MCF 10A (cell line): Measurements from ENCODE around the gene KLHDC9. TPM values are rescaled to one million over a fixed set of nuclear protein-coding genes. Genes with fewer than 3 reads are reported as not detected.
A peak's percentile ranks its signal among the peaks of the same experiment; 100 is the strongest.

Experiments used
- BruUV-seq: library from RNA; stranded (reverse); fragments of 400-500 nt; replicated peaks from 2 replicates; lab custom pipeline; 2021; lab: Mats Ljungman, UMichigan
- CTCF ChIA-PET: fragments of 300-600 bp; sonication (Branson Sonifier 250); formaldehyde crosslinking; extraction: SDS; loops from one replicate; lab custom pipeline; 2021; ENCODE audit warnings: antibody characterized with exemption, inconsistent platforms; lab: Yijun Ruan, JAX
- POLR2A ChIA-PET: fragments of 300-600, 350-650 bp; sonication (Branson Sonifier 250); formaldehyde crosslinking; extraction: SDS; loops from one replicate; lab custom pipeline; 2020; ENCODE audit warnings: antibody characterized with exemption, inconsistent platforms; lab: Yijun Ruan, JAX
- DNase-seq: peaks from one replicate; pipeline ENCODE4 v3.0.0-alpha.2; 2018; ENCODE audit not compliant: unreplicated experiment
- H3K27ac Mint-ChIP-seq: one replicate; pipeline ENCODE4 v1.8.0; 2022; ENCODE audit warnings: mild to moderate bottlenecking, low read depth, mixed read lengths; ENCODE audit not compliant: unreplicated experiment
- H3K27me3 Mint-ChIP-seq: one replicate; pipeline ENCODE4 v1.8.0; 2022; ENCODE audit warnings: mixed read lengths; ENCODE audit not compliant: insufficient read depth, unreplicated experiment
- H3K36me3 Mint-ChIP-seq: one replicate; pipeline ENCODE4 v1.8.0; 2022; ENCODE audit warnings: mild to moderate bottlenecking, moderate library complexity, mixed read lengths; ENCODE audit not compliant: insufficient read depth, unreplicated experiment
- H3K4me1 Mint-ChIP-seq: one replicate; pipeline ENCODE4 v1.8.0; 2022; ENCODE audit warnings: mixed read lengths; ENCODE audit not compliant: insufficient read depth, unreplicated experiment
- H3K4me3 Mint-ChIP-seq: one replicate; pipeline ENCODE4 v1.8.0; 2022; ENCODE audit warnings: mild to moderate bottlenecking, moderate library complexity, mixed read lengths; ENCODE audit not compliant: unreplicated experiment
- H3K9me3 Mint-ChIP-seq: one replicate; pipeline ENCODE4 v1.8.0; 2022; ENCODE audit warnings: mixed read lengths; ENCODE audit not compliant: unreplicated experiment
- intact Hi-C: fragments of 100-400 bp; cut with micrococcal nuclease; formaldehyde crosslinking; loops from 2 replicates; pipeline ENCODE4 v1.14.1; 2022
- total RNA-seq: library from RNA; stranded (reverse); gene quantifications from 2 replicates; pipeline ENCODE4 v1.2.3, GENCODE V29; 2022
- TF ChIP-seq, protein P1 (sequence below): fragments of 200-600 bp; IDR thresholded peaks from one replicate; pipeline ENCODE4 v1.8.0; 2022; ENCODE audit warnings: antibody characterized with exemption, mild to moderate bottlenecking; ENCODE audit not compliant: unreplicated experiment

KLHDC9 gene
- total RNA-seq, 1 experiment from 2014 or later, result not detected

DNA sequence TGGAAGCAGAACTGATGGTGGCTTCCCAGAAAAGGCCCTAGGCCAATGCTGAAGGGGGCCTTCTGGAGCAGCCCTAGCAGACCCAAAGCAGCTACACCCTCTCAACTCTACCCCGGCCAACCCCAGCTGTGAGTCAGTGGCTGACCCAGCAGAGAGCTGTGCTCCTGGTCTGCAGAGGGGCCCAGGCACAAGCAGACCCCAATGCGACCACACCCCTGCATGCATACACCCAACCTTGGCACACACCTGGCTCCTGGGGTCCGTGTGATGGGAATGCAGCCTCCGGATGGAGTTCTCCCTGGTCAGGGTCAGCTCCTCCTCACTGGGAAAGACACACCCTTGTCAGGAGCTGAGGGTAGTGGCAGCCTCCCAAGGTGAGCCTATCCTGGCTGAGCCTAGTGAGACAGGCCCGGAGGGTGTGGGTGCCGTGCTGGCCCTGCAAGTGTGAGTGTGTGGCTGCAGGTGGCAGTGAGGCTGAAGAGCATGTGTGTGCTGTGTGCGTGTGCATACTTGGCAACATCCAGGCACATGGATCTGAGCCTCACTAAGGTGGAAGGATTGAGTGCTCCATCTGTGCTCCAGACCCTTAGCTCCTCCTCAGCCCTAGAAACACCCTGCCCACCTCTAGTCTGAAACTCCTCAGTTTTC, 24.6 kb upstream of the KLHDC9 start:
- DNase-seq, result peak; percentile 95
- peak overlapping the region; percentile 90 for H3K4me3 Mint-ChIP-seq
- CTCF ChIA-PET, result interaction anchor here (0.5 to 14.2 kb wide), 33 partner anchors 9 to 944 kb away, joined by 3 to 331 read pairs (median 4); partner anchors contain the start of genes F11R, KLHDC9 and USF1
- intact Hi-C loops, result loop anchor here (1.0 to 2.0 kb wide), 5 partner anchors 10 to 80 kb away; partner anchors contain the start of gene DEDD
- peak overlapping the region; percentile 95 for H3K27ac Mint-ChIP-seq
- TF ChIP-seq, protein P1, sequence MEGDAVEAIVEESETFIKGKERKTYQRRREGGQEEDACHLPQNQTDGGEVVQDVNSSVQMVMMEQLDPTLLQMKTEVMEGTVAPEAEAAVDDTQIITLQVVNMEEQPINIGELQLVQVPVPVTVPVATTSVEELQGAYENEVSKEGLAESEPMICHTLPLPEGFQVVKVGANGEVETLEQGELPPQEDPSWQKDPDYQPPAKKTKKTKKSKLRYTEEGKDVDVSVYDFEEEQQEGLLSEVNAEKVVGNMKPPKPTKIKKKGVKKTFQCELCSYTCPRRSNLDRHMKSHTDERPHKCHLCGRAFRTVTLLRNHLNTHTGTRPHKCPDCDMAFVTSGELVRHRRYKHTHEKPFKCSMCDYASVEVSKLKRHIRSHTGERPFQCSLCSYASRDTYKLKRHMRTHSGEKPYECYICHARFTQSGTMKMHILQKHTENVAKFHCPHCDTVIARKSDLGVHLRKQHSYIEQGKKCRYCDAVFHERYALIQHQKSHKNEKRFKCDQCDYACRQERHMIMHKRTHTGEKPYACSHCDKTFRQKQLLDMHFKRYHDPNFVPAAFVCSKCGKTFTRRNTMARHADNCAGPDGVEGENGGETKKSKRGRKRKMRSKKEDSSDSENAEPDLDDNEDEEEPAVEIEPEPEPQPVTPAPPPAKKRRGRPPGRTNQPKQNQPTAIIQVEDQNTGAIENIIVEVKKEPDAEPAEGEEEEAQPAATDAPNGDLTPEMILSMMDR, result peak; percentile 27
- peaks cover 17% of the 10 kb centered on the region for H3K36me3 Mint-ChIP-seq
- no TSS peak for BruUV-seq
- peaks cover 50% of the 10 kb centered on the region for H3K4me1 Mint-ChIP-seq
- H3K27me3 Mint-ChIP-seq, result no peaks in the 10 kb centered on the region
- POLR2A ChIA-PET, result interaction anchor here (0.5 to 7.3 kb wide), 29 partner anchors 9 to 423 kb away, joined by 3 to 122 read pairs (median 6); partner anchors contain the start of genes DEDD, F11R, NIT1 and PFDN2
- H3K9me3 Mint-ChIP-seq, result no peaks in the 10 kb centered on the region

DNA sequence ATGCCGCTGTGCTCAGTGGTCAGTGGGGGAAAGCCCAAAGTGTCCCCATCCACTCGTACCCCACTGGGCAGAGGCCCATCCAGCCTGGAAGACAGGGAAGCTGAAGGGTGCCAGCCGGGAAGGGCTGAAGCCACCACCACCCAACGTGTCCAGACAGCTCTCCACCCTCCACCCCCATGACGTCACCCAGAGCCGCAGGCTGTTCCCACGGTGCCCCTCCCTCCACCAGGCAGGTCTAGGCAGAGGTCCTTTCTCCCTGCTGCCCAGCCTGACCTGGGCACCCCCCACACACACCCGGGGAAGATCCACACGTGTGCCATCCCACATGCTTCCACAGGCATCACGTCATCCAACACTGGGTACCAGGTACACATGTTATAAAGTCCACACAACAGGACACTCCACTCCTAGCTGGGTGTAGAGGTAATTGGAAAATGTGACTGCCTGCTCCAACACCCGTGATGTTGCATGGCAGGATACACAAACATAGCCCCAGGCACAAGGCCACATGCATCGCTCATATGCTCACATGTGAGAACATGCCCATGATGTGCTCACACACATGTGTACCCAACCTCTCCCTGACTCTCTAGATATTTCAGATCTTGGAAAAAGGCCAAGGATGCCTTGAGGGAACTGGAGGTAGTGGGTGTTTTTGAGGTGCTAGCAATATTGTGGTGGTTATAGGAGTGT, 23.3 kb upstream of the KLHDC9 start:
- H3K9me3 Mint-ChIP-seq, result no peaks in the 10 kb centered on the region
- TF ChIP-seq, protein P1, result no peak
- no TSS peak for BruUV-seq
- peak; percentile 96 for DNase-seq
- H3K27me3 Mint-ChIP-seq, result no peaks in the 10 kb centered on the region
- H3K36me3 Mint-ChIP-seq, result peaks cover 17% of the 10 kb centered on the region
- CTCF ChIA-PET, result interaction anchor here (0.6 to 14.2 kb wide), 18 partner anchors 9 to 348 kb away, joined by 3 to 331 read pairs (median 5); partner anchors contain the start of genes F11R, KLHDC9, NIT1 and PFDN2
- POLR2A ChIA-PET, result interaction anchor here (0.5 to 7.3 kb wide), 30 partner anchors 9 to 425 kb away, joined by 3 to 122 read pairs (median 5); partner anchors contain the start of genes DEDD, F11R, NIT1 and PFDN2
- H3K4me1 Mint-ChIP-seq, result peaks cover 48% of the 10 kb centered on the region
- peak overlapping the region; percentile 90 for H3K4me3 Mint-ChIP-seq
- peak overlapping the region; percentile 95 for H3K27ac Mint-ChIP-seq
- intact Hi-C loops, result loop anchor here (1.0 kb wide), 2 partner anchors 40 to 82 kb away; no protein-coding TSS in a partner anchor

DNA sequence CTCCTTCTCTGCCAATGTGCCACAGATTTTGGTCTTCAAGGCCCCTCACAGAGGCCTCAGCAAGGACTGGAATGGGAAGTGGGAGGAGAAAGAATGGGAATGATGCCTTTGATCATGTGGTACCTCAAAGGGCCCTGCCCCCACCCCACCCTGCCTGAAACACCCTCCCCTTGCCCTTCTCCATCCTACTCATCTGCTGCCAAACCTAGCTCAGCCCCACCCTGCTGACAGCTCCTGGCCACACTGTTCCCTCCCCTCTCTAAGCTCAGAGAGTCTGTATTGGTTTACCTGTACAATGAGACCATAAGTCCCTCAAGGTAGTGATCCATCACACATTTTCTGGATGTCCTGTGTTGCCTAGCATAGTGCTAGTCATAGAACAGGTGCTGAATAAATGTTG, 21.8 kb upstream of the KLHDC9 start:
- DNase-seq, result peak; percentile 32
- intact Hi-C loops, result no loop called here

More for the DNA sequence above, 21.8 kb upstream of the KLHDC9 start:
- no TSS peak for BruUV-seq
- H3K27me3 Mint-ChIP-seq, result no peaks in the 10 kb centered on the region
- H3K27ac Mint-ChIP-seq, result peak overlapping the region; percentile 60
- H3K36me3 Mint-ChIP-seq, result peaks cover 17% of the 10 kb centered on the region
- CTCF ChIA-PET, result interaction anchor here (0.5 to 14.2 kb wide), 6 partner anchors 12 to 871 kb away, joined by 3 to 331 read pairs (median 4); partner anchors contain the start of genes KLHDC9, NECTIN4 and PEA15
- H3K9me3 Mint-ChIP-seq, result no peaks in the 10 kb centered on the region
- POLR2A ChIA-PET, result interaction anchor here (0.9 to 7.3 kb wide), 8 partner anchors 8 to 80 kb away, joined by 3 to 122 read pairs (median 30); partner anchors contain the start of genes F11R, NIT1, PFDN2 and USF1
- H3K4me3 Mint-ChIP-seq, result no peak overlapping the region
- peaks cover 64% of the 10 kb centered on the region for H3K4me1 Mint-ChIP-seq
- TF ChIP-seq, protein P1, result no peak
